Retina (tissue), 1 donor: ENCODE data around the gene CUX1.
A peak's percentile ranks its signal among the peaks of the same experiment; 100 is the strongest.
"Not testable (repeated sequence)": the region's sequence is repeated elsewhere in the genome, so short reads cannot be mapped to it uniquely, and the experiment has no call there.

ENCODE experiments used
- DNase-seq: peaks from one replicate; pipeline ENCODE4 v3.0.0-alpha.2; 2016

The CUX1 gene

DNA sequence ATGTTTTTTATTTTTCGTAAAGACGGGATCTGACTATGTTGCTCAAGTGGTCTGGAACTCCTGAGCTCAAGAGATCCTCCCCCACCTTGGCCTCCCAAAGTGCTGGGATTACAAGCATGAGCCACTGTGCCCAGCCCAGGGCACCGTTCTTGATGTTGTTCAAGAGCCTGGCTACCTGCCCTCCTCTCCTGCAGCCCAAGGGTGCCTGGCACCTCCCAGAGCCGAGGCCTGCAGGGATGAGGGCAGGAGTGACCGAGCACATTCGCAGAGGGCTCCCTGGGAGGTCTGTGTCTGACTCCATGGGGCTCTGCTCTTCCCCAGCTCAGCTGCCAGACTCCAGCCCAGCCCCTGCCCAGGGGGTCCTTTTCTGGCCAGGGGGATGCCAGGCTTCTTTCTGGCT lies 484.6 kb downstream of the CUX1 start:
- no peak for DNase-seq

GRCh38 chr7:102303669-102304422 lies 486.4 kb downstream of the CUX1 start:
- DNase-seq: peak; percentile 66

DNA sequence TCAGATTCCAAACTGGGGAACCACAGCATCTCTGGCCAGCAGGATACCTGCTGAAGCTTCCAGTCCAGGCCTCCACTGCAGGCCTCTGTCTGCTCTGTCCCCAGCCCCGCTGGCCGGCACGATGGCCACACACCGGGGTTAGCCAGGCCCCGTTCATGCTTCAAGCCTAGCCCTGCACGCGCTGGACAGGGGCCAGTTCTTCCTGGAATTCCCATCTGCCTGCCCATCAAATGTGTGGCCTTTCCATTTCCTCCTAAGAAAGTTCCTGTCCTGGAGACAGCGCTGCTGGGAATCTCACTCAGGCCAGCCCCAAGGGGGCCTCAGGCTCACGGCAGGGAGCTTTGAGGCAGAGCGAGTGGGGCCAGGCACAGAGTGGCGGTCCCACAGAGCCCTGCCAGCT lies 487.2 kb downstream of the CUX1 start:
- no peak for DNase-seq

DNA sequence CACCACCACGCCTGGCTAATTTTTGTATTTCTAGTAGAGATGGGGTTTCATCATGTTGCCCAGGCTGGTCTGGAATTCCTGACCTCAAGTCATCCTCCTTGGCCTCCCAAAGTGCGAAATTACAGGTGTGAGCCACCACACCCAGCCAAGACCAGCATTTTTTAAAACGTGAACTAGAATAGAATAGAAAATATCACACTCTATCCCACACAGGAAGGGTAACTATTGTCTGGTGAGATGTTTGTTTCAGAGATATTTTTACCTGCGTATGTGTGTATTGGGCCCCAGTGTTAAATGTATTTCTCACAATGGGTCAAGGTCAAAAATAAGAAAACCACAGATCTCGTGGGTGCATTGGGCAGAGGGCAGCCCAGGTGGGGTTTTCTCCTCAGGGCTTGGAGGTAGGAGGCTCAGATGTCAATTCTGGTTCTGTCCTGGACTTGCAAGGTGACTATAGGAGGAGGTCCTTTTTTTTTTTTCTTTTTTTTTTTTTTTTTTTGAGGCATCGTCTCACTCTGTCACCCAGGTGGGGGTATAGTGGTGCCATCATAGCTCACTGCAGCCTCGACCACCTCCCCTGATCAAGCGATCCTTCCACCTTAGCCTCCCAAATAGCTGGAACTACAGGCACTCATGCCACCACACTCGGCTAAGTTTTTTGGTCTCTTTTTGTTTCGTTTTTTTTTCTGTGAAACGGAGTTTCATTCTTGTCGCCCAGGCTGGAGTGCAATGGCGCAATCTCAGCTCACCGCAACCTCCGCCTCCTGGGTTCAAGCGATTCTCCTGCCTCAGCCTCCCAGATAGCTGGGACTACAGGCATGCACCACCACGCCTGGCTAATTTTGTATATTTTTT lies 488.2 kb downstream of the CUX1 start:
- DNase-seq: no peak

GRCh38 chr7:102306916-102307677 lies 489.7 kb downstream of the CUX1 start:
- DNase-seq: peak; percentile 76

- peak; percentile 45 for DNase-seq
Observed at GRCh38 chr7:102310414-102310815, 493.0 kb downstream of the CUX1 start.

- no peak for DNase-seq
Observed at GRCh38 chr7:102312317-102312716, 494.9 kb downstream of the CUX1 start.

GRCh38 chr7:102313997-102314780 lies 496.8 kb downstream of the CUX1 start:
- DNase-seq: no peak

DNA sequence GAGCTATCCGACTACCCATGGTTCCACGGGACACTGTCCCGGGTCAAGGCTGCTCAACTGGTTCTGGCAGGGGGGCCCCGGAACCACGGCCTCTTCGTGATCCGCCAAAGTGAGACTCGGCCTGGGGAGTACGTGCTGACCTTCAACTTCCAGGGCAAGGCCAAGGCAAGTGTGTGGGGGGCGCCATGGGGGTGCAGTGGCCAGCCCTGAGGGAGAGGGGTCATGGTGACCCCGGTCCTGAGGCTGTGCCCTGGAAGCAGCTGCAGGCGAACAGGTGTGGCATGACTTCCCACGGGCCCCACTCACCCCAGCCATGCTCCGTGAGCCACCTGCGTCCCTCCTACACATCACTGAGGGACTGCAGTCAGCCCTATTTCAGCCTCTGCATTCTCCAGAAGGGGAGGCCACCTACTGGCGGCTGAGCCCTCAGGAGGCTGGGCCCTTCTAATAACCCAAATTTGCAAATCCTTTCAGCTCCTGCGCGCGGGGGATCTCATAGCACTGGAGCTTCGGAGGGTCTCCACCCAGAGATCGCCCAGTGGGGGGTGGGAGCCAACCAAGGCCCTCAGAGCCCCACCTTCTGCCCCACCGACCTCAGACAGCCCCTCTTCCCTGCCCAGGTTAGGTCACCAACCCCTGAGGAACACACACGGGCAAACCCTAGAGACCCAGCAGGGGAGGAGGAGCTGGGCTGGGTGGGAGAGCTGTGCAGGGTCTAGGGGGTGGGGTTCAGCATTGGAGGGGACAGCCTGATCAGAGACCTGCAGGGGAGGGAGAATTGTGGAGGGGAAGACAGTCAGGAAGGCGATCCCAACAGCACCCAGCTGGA lies 500.0 kb downstream of the CUX1 start:
- no peak for DNase-seq

- DNase-seq: no peak
Observed at GRCh38 chr7:102318482-102318971, 501.1 kb downstream of the CUX1 start.

- no peak for DNase-seq
Observed at GRCh38 chr7:102319671-102320070, 502.2 kb downstream of the CUX1 start.

DNA sequence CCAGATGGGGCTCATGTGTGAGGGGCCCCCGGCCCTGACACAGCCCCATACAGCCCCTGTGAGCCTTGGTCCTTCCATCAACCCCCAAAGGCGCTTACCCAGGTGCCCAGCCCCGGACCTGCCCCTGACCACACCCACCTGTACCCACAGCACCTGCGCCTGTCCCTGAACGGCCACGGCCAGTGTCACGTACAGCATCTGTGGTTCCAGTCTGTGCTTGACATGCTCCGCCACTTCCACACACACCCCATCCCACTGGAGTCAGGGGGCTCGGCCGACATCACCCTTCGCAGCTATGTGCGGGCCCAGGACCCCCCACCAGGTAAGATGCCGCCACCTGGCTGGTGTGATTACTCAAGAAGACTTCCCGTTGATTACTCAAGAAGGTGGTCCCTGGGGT lies 502.8 kb downstream of the CUX1 start:
- DNase-seq: no peak

DNA sequence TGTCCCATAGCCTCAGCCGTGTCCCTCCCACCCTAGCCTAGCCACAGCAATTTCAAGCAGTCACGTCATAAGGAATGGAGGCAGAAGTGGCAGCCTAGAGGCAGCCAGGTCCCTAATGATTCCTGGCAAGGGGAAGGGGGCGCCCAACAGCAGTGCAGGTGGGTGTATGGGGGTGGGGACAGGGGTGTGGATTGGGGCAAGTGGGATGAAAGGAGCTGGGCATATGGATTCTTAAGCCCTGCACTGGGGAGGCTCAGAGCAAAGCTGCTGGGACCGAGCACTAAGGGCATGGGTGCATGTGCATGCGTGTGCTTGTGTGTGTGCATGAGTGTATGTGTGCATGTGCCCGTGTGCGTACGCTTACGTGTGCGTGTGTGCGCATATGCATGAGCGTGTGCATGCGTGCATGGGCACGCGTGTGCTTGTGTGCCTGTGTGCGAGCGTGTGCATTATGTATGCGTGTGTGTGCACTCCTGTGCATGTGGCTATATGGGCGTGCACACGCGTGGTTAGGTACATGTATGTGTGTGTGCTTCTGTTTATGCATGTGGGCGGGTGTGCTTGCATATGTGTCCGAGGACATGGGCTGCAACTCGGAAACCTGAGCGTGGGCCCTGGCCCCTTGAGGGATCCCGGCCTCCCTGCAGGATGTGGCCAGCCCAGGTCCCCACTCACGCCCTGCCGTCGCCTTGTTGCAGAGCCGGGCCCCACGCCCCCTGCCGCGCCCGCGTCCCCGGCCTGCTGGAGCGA lies 503.4 kb downstream of the CUX1 start:
- DNase-seq: peak; percentile 40

GRCh38 chr7:102321351-102322201 lies 504.1 kb downstream of the CUX1 start:
- DNase-seq: no peak

- DNase-seq: no peak
Observed at GRCh38 chr7:102322202-102322715, 504.8 kb downstream of the CUX1 start.

- no peak for DNase-seq
Observed at GRCh38 chr7:102323914-102324195, 506.4 kb downstream of the CUX1 start.

DNA sequence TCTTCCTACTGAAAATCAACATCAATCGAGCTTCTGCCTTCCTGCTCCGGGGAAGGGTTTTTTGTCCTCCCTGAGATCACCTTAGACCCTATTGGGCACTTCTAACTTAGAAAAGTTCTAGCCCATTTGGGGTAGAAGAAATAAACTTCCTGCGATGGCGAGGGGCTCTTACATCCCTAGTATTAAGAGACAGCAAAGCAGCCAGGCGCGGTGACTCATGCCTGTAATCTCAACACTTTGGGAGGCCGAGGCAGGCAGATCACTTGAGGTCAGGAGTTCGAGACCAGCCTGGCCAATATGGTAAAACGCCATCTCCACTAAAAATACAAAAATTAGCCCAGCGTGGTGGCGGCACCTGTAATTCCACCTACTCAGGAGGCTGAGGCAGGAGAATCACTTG lies 507.7 kb downstream of the CUX1 start:
- DNase-seq: not testable (repeated sequence)

DNA sequence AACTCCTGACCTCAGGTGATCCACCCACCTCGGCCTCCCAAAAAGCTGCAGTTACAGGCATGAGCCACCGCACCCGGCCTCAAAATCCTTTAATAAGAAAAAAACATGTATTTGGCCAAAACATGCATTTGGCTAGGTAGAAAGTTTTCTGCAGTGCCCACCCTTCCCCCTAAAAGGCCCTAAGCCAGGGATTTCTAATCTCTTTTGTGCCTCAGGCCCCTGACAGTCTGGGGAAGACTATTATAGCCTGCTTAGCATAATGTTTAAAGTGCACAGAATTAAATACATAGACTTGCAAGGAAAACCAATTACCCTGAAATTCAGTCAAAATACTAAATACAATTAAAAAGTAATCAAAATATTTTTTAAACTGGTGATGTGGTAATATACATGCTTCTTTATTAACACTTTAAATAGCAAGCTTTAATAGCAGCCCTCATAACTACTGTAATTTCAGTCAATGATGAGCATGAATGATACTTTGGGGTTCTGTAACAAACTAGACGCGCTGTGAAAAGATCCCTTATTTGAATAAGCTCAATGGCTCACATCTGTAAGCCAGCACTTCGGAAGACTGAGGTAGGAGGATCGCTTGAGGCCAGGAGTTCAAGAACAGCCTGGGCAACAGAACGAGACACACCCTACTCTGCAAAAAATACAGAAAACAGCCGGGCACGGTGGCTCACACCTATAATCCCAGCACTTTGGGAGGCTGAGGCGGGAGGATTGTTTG lies 508.9 kb downstream of the CUX1 start:
- no peak for DNase-seq

DNA sequence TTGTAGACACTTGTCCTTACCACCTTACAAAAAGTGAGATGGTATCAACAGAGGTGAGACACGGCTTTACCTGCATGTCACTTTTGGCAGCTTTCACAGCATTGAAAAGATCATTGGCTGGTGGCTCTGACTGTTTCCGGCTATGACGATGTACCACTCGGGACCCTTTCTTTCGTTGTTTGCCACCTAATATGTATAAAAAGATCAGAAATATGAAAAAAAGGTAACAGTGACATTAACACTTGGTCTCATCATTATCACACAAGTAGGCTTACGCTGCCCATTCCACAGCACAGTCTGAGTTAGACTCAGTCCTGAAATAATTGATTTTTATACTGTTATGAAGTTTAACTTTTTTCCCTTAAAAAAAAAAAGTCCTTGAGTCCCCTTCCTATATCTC lies 509.8 kb downstream of the CUX1 start:
- not testable (repeated sequence) for DNase-seq
